HG02884 (cell line): Measurements from ENCODE around the gene ZNF423.
"Not testable (repeated sequence)": the region's sequence is repeated elsewhere in the genome, so short reads cannot be mapped to it uniquely, and the experiment has no call there.

Experiments used
- ATAC-seq: cut with Tn5 transposase; IDR thresholded peaks from one replicate; pipeline ENCODE4 v1.9.1; 2021; ENCODE audit warnings: mild to moderate bottlenecking, moderate library complexity; ENCODE audit not compliant: unreplicated experiment

ZNF423 gene

GRCh38 chr16:49566432-49566831 lies 289.5 kb downstream of the ZNF423 start:
- ATAC-seq: no peak

DNA sequence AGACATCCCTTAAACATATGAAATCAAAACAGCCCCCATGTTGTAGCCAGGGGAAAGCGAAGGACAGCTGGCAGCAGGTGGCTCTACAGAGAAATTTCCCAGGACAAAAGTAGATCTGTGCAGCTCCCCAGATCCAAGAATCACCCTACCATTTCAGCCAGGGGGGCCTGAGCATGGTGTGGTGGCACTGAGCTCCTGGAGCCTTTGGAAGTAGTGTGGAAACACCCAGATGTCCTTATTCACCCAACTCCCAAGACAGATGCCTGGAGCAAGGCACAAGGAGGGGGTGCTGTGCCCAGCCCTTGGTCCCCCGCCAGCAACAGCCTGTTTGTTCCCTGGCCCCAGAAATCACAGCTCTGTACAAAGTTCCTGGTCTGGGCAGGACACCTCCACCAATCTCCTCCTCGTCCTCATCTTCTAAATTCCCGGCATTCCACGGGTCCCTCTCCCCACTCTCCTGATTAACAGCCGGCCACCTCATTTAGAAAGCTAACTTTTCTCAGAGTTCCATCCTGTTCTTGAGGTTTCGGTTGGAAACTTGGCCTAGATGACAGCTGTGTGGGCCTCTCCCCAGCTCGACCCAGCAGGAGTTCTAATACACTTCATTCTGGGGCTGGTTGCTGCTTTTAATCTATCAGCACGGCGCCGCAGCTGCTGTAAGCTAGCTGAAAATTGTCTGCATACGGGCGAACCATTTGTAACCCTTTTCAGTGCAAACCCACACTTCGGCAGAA lies 291.2 kb downstream of the ZNF423 start:
- no peak for ATAC-seq

DNA sequence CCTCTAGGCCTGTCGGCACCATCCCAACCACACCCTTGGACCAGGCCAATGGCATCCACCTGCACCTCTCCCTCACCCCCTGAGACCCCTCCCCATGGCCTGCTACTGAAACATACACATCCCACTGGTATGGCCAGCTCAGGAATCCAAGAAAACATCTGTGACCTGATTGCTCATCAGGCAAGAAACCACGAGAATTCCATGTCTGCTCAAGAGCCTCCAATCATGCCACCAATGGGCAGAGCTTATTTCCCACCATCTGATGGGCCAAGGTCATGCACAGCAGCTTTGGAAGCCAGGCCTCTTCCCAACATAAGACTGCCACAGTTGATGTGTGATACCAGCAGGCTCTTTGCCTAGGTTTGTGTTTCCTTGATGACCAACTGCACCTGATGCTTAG lies 292.2 kb downstream of the ZNF423 start:
- ATAC-seq: no peak

DNA sequence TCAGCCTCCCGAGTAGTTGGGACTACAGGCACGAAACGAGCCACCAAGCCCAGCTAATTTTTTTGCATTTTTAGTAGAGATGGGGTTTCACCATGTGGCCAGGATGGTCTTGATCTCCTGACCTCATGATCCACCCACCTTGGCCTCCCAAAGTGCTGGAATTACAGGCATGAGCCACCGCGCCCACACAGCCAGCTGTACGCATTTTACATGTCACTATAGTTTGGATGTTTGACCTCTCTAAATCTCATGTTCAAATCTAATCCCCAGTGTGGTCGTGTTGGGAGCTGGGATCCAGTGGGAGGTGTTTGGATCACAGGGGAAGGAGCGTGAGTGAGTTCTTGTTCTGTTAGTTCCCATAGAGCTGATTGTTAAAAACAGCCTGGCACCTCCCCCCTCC lies 293.0 kb downstream of the ZNF423 start:
- ATAC-seq: not testable (repeated sequence)

- no peak for ATAC-seq
These were observed 293.7 kb downstream of the ZNF423 start for GRCh38 chr16:49562228-49562627.

DNA sequence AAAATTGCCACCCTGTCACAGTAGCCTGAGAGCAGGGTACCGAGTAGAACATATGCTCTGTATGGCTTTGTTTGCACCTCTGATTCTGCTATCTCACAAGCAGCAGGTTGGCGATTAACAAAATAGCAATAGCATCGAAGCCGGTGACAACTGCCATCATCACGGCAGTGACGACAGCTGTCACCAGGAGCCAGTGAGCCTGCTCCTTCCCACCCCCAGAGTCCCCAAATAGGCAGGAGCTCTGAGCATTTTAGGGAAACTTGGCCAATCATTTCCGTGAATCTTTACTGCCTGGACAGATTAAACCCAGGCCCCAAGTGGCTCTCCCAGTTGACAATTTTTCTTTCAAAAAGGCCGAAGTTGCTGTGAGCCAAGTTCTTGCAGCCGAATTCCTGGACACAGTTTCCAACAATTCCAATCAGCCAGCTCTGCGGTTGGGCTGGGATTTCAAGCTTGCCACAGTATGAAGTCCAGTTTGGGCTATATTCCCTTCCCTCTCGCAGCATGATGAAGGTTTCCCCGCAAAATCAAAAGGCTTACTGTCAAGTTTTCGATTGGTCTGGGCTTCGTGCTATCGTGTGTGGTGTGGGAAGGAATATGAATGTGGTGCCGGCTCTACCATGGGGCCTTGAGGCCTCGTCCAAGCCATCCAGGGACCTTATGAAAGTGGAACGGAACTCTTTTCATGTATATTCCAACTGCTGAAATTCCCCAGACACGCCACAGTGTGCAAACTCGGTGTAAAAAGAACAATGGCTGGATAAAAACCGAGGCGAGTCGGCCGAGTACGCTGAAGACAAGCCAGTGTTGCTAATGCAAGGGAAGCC lies 295.7 kb downstream of the ZNF423 start:
- ATAC-seq: no peak

DNA sequence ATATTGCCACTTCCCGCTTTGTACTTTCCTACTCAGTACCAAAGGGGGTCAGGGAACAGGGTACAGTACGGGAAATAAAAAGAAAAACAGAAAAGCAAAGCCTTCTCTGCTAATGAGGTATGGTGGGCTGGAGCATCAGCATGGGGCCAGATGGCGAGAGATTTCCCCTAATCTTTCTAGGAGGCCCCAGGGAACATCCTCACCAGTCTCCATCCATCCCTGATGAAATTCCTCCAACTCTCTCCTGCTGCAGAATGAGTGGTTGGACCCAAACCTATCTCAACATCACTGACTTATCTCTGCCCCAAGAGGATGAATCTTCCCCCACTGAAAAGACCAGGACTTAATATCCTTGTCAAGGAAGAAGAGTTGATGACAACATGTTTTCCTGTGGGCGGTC lies 296.7 kb downstream of the ZNF423 start:
- no peak for ATAC-seq

DNA sequence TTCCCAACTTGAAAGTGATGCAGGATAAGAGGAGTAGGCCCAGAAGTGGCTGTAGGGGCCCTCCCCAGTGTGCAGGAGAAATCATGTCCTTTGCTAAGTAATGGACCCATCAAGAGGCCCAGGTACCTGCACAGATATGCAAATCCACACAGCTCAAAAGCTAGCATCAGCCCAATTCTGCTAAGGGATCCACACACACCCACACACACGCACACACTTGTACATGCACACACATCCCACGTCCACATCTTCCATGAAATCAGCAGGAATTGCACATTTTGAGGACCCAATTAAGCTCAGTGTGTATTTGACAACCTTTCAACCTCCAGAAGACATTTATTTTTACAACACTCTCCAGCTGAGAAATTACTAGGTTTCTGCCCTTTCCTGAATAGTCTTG lies 297.5 kb downstream of the ZNF423 start:
- no peak for ATAC-seq

DNA sequence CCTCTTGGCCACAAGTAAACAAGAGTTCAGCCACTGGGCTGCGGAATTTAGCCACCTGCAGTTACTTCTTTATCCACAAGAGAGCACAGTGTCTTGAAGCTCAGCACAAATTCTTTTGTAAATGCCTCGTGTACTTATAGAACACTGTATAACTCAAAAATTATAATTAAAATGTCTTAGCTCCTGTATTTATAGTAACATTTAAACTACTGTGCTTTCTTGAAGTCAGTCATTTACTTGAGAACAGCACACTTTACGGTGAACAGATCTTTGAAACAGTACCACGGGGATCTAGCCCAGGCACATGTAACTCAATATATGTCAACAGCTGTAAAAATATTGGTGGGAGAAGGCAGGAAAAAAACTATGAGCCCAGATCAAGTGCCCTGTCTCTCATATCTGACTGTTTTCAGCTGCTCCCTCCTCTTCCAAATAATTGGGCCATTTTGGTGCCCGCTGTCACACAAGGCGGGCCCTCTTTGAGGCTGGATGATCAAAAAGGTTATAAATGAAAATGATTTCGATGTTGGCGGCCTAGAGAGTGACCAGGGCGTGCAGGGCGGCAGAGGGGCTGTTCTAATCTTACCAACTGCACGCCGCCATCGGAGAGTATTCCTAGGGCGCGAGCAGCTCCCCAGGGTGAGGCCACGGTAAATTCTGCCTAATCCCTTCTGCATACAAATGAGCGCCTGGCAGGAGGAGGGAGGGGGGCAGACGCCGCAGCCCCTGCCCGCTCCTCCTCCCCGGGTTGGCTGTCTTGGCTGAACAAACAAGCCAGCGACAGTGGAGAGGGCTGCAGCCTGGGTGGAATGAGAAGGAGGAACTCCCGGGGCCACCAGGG lies 299.1 kb downstream of the ZNF423 start:
- no peak for ATAC-seq

- no peak for ATAC-seq
These were observed 299.7 kb downstream of the ZNF423 start for GRCh38 chr16:49556249-49556605.

- no peak for ATAC-seq
These were observed 301.2 kb downstream of the ZNF423 start for GRCh38 chr16:49554681-49555080.

DNA sequence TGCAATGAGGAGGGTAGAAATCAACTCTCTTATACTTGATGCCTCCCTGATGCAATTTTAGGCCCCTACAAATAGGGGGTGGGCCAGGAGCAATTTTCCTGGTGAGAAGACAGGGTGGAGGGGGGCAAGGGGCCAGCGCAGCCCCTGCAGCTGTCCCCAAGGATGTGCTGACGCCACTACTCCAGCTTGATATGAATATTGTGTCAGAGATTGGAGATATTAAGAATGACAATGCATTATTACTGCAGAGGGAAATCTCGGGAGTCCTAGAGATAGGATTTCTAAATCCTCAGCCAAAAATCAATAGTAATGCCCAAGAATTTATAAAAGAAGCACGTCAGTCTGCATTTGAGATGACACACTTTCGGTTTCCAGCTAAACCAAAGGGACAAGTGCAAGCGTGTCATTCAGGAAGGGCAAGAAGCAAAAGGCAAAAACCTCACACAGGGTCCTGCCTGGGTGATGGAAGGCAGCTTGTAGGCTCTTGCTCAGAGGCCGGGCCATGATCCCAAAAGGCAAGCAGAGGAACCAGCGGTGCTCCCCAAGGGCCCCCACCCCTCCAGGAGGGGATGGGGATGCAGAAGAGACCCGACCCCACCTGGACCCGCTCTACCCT lies 303.5 kb downstream of the ZNF423 start:
- ATAC-seq: no peak

- ATAC-seq: no peak
These were observed 305.2 kb downstream of the ZNF423 start for GRCh38 chr16:49550666-49551065.

- ATAC-seq: no peak
These were observed 305.8 kb downstream of the ZNF423 start for GRCh38 chr16:49550140-49550539.

DNA sequence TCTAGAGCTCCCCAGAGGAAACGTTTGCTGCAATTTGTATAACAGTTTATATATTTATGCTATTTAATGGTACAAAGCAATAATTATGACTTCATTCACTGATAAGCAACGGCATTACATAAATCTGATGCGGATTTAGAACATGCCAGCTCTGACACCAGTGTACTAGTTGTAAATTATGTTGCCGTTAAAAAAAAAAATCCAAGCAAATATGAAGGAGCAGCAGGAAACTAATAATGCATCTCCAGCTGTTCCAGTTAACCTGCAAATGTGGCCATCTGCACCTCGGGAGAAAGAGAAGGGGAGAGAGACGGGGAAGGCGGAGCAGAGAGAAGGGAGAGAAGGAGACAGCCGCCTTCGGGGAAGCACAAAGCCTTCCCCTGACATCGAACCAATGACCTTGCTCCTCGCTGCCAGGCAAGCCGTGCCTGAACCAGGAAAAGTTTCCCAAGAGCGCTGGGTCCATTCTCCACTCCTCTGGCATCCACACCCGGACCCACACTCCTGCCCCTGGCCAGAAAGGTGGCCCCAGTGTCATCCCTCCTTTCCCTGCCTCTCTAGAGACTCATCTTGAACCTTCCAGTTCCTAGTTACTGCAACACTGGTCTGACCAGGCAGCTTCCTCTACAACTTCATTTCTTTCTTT lies 307.5 kb downstream of the ZNF423 start:
- no peak for ATAC-seq

GRCh38 chr16:49547448-49547847 lies 308.5 kb downstream of the ZNF423 start:
- no peak for ATAC-seq

DNA sequence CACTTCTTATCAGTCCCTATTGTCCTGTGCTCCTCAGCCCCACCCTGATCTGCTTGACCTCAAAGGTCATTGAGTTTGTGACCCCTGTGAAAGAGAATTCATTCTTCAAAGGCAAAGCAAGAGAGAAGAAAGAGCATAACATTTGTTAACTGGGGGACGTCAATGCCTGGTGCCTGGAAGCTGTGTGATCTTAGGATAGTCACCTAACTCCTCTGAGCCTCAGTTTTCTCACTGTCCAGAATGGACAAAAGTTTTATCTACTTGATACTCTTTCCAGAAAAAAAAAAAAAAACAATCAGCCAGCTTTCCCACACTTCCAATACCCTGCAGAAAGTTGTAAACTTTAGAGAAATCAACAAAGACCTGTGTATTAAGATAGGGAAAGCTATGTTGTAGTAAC lies 309.2 kb downstream of the ZNF423 start:
- ATAC-seq: no peak

- no peak for ATAC-seq
These were observed 310.0 kb downstream of the ZNF423 start for GRCh38 chr16:49545741-49546448.

DNA sequence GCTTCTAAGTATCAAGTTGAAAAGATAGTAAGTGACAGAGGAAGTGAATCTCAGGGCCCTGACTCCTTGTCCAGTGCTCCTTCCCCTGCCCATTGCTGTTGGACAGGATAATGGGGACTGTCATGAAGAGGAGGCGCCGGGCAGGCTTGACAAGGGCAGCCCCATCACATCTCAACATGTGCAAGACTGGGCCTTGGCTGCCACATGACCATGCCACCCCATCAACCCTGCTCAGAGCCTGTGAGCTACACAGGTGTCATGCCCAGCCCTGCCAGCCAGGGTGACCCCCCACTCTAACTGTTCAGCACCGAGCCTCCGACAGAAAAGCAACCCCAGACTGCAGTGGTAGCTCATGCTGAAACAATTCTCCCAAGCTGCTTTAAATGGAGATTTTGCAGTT lies 310.7 kb downstream of the ZNF423 start:
- no peak for ATAC-seq

DNA sequence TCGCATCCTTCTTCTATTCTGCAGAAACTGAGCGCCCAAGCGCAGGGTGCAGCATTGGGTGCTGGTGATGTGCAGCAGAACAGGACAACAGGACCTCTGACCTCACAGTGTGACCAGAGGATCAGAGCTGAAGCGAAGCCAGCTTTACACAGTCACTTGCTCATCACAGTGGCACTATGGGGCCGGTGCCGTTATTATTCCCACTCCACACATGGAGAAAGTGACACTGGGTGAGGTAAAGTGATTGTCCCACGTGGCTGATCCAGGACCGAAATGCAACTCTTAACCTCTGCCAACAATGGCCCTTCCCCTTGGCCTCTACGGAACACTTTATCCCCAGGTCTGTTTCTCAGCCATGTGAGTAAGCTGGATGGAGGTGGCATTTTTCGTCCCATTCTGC lies 311.1 kb downstream of the ZNF423 start:
- ATAC-seq: no peak
